COLO829 (cell line): ENCODE results near the gene MAX.
"Not testable (repeated sequence)": the region's sequence is repeated elsewhere in the genome, so short reads cannot be mapped to it uniquely, and the experiment has no call there.

Source experiments
- DNase-seq: peaks from one replicate; pipeline ENCODE4 v3.0.0; 2012; ENCODE audit warnings: low spot score

Gene MAX

DNA sequence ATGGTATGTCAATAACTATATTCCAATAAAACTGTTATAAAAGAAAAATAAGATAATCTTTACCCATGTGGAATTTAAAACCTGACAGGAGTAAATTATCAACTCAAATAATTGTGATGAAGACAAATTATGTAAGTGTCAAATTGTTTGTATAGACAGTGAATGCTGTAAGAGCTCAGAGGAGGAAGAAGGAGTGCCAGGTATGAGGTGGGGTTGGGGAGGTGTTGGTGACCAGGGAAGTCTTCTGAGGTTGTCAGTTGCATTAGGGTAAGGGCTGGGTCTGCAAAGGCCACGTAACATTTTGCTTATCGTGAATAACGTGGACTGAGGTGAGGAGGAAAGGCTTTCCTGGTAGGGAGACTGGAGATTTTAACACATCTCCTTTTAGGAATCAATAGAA is 2.5 kb upstream of the MAX start:
- DNase-seq, result no peak

DNA sequence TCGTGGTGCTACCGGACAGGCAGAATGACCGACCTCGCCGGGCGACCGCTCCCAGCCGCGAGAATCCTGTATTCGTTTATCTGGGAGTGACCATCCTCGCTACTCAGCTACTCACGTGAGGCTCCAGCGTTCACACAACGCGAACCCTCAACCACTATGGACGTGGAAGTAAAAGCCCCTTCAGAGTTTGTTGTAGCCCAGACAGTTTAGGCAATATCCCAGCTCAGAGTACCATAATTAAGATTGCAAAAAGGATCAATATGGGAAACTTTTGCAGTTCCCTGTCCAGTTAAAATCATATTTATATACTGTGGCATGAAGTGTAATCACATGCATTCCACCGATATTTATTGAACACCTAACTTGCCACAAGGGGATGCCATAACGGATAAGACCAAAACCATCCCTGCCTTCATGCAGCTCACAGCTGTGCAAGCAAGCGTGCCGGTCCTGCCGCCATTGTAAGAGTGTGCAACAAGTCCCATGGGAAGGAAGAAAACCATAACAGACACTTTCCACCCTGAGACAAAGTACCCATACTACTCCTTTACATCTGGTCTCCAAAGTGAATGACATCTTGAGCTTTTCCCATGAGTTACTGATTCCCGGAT is 938 bp upstream of the MAX start:
- DNase-seq, result no peak

- peak; percentile 14 for DNase-seq
Measured at GRCh38 chr14:65101631-65102440, 481 bp downstream of the MAX start.

GRCh38 chr14:65100922-65101541 is 1.3 kb downstream of the MAX start:
- no peak for DNase-seq

DNA sequence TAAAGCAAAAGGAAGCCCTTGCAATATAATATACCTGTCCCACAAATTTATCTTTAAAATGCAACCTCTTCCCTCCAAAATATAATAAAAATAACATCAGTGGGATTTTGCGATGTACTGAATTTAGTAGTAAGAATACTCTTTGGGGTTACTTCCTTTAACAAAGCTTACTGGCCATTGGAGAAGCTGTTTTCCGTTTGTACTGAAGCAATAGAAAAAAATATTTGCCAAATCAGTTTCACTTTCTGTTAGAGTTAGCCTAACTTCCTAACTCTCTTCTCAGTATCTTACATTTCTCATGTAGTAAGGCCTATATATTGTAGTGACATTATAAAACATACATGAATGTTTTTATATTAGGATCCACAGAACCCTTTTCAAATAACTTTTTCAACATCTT is 3.7 kb downstream of the MAX start:
- no peak for DNase-seq

GRCh38 chr14:65096323-65097089 is 5.8 kb downstream of the MAX start:
- no peak for DNase-seq

GRCh38 chr14:65095633-65096205 is 6.6 kb downstream of the MAX start:
- DNase-seq, result no peak

GRCh38 chr14:65092349-65092748 is 10.0 kb downstream of the MAX start:
- no peak for DNase-seq

DNA sequence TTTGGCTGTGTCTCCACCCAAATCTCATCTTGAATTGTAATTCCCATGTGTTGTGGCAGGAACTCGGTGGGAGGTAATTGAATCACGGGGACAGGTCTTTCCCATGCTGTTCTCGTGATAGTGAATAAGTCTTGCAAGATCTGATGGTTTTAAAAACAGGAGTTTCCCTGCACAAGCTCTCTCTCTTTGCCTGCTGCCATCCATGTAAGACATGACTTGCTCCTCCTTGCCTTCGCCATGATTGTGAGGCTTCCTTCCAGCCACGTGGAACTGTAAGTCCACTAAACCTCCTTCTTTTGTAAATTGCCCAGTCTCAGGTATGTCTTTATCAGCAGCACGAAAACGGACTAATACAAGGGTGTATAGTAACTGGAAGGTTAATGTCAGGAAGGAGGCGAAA is 14.5 kb downstream of the MAX start:
- not testable (repeated sequence) for DNase-seq

DNA sequence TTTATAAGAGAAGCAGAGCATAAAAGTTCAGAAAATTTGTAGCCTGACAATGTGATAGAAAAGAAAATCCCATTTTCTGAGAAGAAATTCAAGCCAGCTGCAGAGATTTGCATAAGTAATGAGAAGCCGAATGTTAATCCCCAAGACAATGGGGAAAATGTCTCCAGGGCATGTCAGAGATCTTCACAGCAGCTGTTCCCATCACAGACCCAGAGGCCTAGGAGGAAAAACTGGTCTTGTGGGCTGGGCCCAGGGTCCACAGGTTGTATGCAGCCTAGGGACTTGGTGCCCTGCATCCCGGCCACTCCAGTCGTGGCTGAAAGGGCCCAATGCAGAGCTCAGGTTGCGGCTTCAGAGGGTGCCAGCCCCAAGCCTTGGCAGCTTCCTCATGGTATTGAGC is 15.6 kb downstream of the MAX start:
- DNase-seq, result not testable (repeated sequence)

GRCh38 chr14:65084554-65085505 is 17.5 kb downstream of the MAX start:
- DNase-seq, result no peak

- no peak for DNase-seq
Measured at GRCh38 chr14:65082930-65083329, 19.4 kb downstream of the MAX start.

- no peak for DNase-seq
Measured at GRCh38 chr14:65080960-65081747, 21.2 kb downstream of the MAX start.

DNA sequence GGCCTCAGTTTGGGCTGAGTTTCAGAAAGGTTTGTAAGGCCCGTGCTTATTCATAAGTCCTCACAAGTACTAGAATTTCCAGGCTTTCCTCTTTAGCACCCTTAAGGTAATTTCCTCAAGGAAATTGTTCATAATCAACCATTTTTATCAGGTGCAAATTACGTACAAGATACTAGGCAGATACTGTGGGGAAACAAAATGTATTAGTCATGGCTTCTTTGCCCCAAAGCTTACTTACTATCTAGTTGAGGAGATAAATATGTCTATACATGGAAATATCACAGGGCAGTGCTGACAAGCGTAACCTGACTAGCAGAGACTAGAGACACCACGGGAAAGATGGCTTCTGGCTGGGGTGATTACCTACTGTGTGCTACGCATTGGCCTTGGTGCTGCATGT is 22.5 kb downstream of the MAX start:
- DNase-seq, result no peak

GRCh38 chr14:65079201-65079600 is 23.1 kb downstream of the MAX start:
- DNase-seq, result no peak

GRCh38 chr14:65077318-65077717 is 25.0 kb downstream of the MAX start:
- DNase-seq, result no peak

- DNase-seq, result no peak
Measured at GRCh38 chr14:65075628-65076325, 26.5 kb downstream of the MAX start.

GRCh38 chr14:65074449-65075150 is 27.7 kb downstream of the MAX start:
- DNase-seq, result no peak

- DNase-seq, result no peak
Measured at GRCh38 chr14:65073605-65074201, 28.6 kb downstream of the MAX start.
